ENCODE data around the gene SPATA21.
"Not testable (repeated sequence)": the region's sequence is repeated elsewhere in the genome, so short reads cannot be mapped to it uniquely, and the experiment has no call there.

SPATA21 gene, protein sequence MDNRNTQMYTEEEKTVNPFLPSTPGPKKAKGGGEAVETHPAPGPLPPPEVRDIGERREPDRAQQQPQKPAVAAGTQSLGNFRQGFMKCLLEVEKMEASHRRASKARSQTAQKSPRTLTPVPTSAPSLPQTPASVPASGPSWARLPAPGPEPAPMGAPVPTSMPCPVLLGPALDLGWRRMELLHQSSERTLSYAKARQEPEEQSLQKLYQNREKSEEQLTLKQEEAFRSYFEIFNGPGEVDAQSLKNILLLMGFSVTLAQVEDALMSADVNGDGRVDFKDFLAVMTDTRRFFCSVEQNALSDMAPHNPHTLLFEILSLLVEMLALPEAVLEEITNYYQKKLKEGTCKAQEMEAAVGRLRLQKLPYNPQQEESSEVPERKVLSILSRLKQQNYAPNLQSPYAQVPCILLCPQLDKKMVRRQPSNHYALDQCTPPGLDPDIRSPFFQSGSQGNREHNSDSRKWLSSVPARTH

DNA sequence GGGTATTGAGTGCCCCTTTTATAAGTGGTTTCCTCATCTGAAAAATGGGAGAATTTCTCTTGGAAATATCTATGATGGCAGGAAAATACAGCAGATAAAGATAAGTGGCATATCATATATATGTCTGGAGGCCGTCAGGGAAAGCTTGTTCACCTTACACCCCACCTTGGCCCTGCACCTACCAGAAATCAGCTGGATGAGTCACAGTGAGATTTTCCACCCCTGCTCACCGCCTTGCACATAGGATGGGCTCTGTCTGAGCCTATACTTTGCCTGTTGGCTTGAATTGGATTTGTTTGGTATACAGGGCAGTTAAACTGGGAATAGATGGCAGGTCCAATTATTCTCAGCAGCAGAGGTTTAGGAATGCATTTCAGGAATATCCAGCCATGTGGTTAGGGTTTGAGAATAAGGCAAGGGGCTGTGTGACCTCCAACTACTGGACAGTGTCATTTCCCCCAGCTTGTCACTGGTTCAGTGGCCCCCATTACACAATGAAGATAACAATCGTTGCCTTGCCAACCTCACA is at the start of gene SPATA21:
Gene SPATA21, minus strand, starts transcription at position 479 of the 529 bp plus-strand sequence. CDS start 6,053 bp downstream, outside the sequence.
- H3K4me3 ChIP-seq (ENCODE audit: control insufficient read depth, low read depth, low read length), result no peak within 1 kb of the TSS
- TF ChIP-seq CTCF (IDR thresholded peaks at IDR 0.05; ENCODE audit: control insufficient read depth, insufficient read depth, low read depth, low read length, missing control alignments), result no peak
- DNase-seq (ENCODE audit: low read depth), result no peak

DNA sequence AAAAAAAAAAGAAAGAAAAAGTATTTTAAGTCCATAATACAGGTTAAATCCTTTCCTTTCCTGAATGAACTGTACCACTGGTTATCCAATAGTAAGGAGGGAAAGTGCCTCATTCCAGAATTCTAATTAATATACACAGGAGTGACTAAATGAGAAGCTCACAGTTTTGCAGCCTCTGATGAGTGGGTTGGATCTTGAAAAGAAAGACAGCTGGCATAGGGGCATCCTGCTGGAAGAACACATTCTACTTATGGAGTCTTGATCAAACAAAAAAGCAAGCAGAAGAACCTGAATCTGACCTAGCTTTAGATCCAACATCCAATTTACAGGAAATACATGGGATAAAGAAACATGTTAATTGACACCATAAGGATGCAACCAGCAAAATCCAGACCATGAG is 49.8 kb upstream of the SPATA21 start:
- DNase-seq (ENCODE audit: low read depth); H3K4me3 ChIP-seq (ENCODE audit: control insufficient read depth, low read depth, low read length): not testable (repeated sequence)

- H3K4me3 ChIP-seq (ENCODE audit: control insufficient read depth, low read depth, low read length); DNase-seq (ENCODE audit: low read depth): not testable (repeated sequence)
Measured at GRCh38 chr1:16486316-16486715, 49.1 kb upstream of the SPATA21 start.

- TF ChIP-seq CTCF (IDR thresholded peaks at IDR 0.05; ENCODE audit: control insufficient read depth, insufficient read depth, low read depth, low read length, missing control alignments), result no peak
- DNase-seq (ENCODE audit: low read depth), result no peak
- H3K4me3 ChIP-seq (ENCODE audit: control insufficient read depth, low read depth, low read length), result no peak overlapping the region
Measured at GRCh38 chr1:16484931-16485330, 47.7 kb upstream of the SPATA21 start.

DNA sequence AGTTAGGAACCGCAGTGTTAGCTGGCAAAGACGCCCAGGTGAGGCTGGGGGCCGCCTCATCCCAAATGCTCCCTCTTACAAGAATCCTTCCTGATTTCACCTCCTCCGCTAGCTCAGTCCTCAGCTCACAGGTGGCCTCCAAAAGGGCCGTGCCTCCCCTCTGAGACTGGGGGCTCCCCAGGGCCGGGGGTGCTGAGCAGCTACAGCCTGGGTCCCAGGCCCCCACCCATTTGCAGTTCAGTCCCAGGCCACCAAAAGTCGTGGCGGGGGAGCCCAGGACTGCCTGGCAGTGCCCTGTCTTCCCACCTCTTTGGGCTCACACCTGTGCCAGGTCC is 47.2 kb upstream of the SPATA21 start:
- no peak overlapping the region for H3K4me3 ChIP-seq (ENCODE audit: control insufficient read depth, low read depth, low read length)
- DNase-seq (ENCODE audit: low read depth), result no peak
- no peak for TF ChIP-seq CTCF (IDR thresholded peaks at IDR 0.05; ENCODE audit: control insufficient read depth, insufficient read depth, low read depth, low read length, missing control alignments)

GRCh38 chr1:16483639-16484500 is 46.6 kb upstream of the SPATA21 start:
- not testable (repeated sequence) for DNase-seq (ENCODE audit: low read depth); H3K4me3 ChIP-seq (ENCODE audit: control insufficient read depth, low read depth, low read length)

GRCh38 chr1:16483146-16483545 is 45.9 kb upstream of the SPATA21 start:
- not testable (repeated sequence) for H3K4me3 ChIP-seq (ENCODE audit: control insufficient read depth, low read depth, low read length); DNase-seq (ENCODE audit: low read depth)

- no peak for TF ChIP-seq CTCF (IDR thresholded peaks at IDR 0.05; ENCODE audit: control insufficient read depth, insufficient read depth, low read depth, low read length, missing control alignments)
- no peak overlapping the region for H3K4me3 ChIP-seq (ENCODE audit: control insufficient read depth, low read depth, low read length)
- DNase-seq (ENCODE audit: low read depth), result no peak
Measured at GRCh38 chr1:16478091-16478490, 40.9 kb upstream of the SPATA21 start.

- DNase-seq (ENCODE audit: low read depth); H3K4me3 ChIP-seq (ENCODE audit: control insufficient read depth, low read depth, low read length): not testable (repeated sequence)
Measured at GRCh38 chr1:16475771-16476770, 38.8 kb upstream of the SPATA21 start.

DNA sequence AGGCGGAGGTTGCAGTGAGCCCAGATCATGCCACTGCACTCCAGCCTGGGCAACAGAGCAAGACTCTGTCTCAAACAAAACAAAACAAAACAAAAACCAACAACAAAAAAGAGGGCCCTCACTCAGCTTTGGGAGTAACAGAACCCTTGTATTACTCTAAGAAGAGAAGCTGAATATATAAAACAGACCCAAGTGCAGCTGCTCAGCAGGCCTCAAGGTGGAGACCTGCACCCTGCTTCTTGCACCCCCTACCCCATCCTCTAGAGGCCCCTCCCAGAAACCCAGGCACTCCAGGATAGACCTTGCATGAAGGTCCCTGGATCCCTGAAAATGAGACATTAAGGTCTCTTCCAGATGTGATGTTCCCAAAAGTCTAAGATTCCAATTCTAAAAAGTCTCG is 37.7 kb upstream of the SPATA21 start:
- H3K4me3 ChIP-seq (ENCODE audit: control insufficient read depth, low read depth, low read length); DNase-seq (ENCODE audit: low read depth): not testable (repeated sequence)
